ENCODE results near the gene MOSPD3.

MOSPD3 gene

DNA sequence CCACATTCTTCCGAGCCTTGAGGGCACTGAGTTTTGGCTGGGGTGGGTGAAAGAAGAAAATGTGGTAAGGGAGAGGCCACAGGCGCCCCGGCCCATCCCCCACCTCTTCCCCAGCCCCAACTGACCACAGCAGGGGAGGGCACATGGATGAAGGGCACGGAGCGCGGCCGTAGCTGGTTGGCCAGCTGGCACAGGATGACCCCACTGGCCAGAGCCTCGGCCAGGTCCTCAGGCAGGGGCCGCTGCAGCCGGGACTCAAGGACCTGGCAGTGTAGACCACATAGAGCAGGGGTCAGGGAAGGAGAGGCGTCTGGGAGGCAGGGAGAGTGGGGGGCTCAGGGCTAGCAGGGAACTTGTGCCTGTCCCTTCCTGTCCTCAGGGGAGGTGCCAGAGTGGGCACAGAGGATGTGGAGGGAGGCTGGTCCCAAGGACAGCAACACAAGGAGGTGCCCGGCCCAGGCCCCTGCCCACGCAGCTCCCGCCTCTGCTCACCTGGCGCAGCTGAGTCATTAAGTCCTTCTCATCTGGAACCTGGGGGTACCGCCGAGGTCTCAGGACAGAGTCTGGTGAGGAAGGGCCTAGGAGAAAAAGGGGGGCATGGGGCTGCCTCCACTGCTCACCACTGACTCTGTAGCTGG is 36.5 kb upstream of the MOSPD3 start:
- no peak for DNase-seq (ENCODE audit: low spot score)

DNA sequence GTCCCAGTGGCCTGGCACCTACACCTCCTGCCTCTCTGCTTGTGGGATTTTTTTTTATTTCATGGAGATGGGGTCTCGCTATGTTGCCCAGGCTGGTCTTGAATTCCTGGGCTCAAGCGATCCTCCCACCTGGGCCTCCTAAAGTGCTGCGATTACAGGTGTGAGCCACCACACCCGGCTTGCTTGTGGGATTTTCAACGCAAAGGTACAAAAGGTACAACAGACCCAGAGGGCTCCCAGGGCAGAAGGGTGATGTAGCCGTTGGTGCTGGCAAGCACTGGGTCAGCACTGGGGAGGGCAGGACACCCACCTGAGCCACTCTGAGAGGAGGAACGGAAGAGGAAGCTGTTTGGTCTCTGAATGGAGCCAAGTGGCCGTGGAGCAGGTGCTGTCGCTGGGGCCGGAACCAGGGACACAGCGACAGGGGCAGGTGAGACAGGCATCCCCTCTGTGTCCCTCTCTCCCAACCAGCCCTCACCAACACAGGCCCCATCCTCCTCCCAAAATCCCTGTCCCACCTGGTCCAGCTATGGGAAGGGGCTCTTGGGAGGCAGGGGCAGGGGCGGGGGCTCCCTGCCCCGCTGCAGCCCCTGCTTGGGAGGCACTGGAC is 35.9 kb upstream of the MOSPD3 start:
- no peak for DNase-seq (ENCODE audit: low spot score)

DNA sequence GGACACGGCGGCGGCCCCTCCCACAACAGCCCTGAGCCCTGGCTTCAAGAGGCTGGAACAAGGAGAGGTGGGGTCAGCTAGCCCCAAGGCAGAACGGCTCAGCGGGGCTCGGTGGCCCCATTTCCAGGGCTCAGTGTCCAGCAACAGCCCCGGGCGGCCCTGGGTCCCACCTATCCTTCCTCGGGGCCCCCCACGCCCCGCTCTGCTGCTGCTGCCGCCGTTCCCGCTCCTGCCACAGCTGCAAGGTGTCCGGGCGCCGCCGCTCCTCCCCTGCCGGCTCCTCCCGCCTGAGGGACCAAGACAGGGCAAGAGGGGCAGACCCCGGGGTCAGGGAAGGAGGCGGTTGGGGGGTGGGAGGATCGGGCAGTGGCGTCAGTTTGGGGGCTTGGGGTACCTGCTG is 35.2 kb upstream of the MOSPD3 start:
- DNase-seq (ENCODE audit: low spot score), result no peak

DNA sequence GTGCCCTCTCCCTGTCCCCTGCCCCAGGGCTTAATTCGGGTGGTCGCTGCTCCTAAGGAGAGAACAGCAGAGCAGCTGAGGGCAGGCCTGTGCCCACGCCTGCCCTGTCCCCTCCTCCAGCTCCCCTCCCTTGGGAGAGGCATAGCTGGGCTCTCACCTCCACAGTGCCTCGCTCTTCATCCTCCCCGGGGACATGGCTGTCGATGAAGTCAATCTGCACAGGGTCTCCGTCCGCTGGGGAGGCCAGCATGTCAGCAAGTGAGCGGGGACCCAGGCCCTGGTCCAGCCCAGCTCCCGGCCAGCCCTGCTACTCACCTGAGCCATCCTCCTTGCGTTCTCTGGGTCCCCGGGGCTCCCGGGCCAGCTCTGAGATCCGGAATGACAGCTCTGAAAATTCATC is 34.8 kb upstream of the MOSPD3 start:
- no peak for DNase-seq (ENCODE audit: low spot score)

DNA sequence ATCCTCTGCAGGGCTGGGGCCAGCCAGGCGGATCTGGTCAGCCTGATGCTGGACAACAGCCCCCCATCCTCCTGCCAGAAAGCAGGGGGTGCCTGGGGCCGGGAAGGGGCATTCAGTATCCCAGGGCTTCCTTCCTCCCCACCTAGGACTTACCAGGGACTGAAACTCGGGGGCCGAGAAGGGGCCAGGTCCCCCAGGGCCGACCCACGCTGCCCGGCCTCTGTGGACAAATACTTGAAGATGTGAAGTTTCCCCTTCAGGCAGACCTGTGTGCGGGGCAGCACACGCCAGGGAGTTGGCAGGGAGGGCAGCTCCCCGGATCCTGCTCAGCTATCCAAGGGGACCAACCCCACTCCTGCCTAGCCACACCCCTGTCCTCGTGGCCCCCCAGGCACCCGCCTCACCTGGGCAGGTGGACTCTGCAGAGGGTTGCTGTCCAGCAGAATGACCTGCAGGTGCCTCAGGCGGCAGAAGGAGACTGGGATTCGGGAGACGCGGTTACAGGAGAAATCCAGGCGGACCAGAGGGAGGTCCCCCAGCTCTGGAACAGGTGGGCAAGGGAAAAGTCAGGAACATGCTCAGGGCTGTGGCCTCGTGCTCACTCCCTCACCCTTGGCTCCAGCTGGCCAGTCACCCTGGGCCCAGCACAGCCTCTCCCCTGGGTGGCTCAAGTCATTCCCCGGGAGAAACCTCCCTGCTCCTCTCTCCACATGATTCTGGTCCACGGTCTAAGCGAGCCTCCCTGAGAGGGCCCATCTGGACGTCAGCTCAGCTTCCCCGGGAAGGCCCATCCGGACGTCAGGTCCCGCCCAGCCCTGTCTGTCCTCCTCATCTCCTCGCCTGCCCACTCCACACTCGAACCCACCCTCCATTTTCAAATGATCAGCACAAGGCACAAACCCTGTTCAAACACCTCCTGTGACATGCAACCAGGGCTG is 33.8 kb upstream of the MOSPD3 start:
- no peak for DNase-seq (ENCODE audit: low spot score)

DNA sequence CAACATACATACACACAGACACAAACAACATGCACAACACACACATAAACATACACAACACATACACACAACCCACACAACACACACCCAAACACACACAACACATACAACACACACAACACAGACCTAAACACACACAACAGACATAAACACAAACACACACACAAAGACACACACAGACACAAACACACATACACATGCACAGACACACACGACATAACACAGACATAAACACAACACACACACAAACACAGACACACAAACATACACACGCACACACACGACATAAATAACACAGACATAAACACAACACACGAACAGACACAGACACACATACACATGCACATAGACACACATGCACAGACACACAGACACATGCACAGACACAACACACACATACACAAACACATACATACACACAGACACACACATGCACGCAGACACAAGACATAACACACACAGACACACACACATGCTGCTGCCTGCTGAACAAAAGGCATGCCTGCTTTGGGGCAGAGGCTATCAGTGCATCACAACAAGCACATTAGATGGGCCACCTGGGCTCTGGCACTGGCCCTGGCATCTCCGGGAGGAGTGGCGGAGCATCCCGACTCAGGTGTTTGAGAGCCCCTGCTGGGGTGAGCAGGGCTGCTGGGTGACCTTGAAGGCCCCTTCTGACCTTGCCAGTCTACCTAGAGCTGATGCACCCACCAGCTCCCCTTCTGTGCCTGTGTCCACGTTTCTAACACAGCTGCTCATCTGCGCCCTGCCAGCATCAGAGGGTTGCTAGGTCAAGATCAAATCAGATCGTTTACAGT is 31.7 kb upstream of the MOSPD3 start:
- DNase-seq (ENCODE audit: low spot score), result no peak

DNA sequence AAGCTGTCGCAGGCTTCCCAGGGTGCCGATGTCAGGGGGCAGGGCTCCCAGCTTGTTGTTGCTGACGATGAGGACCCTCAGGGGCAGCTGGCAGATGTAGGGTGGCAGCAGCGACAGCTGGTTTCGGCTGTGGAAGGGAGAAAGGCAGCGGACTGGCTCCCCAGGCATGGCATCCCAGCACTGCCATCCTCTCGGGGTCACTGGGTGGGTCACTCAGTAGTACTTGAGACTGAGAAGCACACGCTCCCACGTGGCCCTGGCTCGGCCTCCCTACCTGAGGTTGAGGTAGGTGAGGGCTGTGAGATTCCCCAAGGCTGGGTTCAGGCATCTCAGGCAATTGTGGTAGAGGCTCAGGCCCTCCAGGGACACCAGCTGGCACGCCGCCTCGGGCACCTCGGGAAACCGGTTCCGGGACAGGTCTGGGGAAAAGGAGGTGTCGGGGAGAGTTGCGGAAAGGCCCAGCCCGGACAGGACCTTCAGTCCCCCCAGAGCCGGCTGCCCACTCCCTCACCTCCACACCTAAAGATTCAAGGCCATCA is 30.2 kb upstream of the MOSPD3 start:
- no peak for DNase-seq (ENCODE audit: low spot score)

DNA sequence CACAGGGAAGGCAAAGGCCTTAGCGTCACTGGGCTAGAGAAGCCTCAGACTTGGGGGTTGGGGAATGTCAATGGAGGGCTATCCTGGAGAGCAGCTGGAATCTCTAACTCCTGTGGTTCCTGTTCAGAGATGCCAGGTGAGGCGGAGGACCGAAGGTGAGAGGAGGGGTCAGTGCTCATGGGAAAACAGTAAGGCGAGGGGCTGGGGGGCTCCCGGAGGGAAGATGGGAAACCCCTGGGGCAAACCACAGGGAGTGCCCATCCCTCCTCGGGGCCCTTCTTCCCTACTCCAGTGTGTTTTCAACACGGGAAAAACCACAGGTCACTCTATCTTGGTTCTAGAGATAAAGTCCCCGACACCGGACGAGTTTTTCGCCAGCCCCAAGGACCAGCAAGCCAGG is 29.7 kb upstream of the MOSPD3 start:
- no peak for DNase-seq (ENCODE audit: low spot score)

DNA sequence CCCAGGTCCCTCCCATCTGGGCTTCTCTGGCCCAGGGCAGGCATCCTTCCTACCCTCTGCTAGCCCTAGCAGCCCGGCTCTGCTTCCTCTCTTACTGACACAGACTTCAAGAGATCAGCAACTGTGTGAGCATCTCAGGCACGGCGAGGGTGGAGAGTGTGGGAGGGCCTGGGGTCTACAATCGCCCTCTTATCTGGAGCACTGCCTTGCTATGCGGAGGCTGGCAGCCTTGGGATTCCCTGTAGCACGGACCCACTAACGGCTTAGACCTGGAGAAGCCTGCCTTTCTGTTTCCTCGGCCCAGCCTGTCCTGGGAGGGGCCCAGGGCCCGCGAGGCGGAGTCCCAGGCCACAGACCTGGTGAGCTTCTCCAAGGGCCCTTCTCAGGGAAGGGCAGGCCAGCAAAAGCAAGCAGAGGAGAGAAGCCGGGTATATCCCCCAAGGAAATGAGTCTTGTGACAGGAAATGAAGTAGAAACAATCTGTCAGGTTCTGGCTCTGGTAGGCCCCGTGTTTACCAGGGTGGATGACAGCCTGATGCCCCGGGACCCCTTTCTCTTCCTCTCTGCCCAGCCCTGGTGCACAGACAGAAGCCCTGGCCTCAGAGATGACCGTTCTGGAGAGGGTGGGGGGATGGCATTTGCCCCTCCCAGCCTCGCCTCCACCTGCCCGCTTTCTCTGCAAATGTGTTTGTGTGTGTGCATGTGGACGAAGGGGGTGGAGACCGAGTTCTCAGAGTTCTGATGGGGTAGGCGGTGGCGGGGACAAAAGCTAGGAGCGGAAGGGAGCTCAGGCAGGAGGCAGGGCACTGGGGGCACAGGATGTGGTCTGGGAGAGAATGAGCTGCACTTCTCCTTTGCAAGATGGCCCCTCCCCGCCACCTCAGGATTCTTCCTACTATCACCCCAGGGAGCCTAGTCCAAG is 28.9 kb upstream of the MOSPD3 start:
- DNase-seq (ENCODE audit: low spot score), result peak; percentile 48

DNA sequence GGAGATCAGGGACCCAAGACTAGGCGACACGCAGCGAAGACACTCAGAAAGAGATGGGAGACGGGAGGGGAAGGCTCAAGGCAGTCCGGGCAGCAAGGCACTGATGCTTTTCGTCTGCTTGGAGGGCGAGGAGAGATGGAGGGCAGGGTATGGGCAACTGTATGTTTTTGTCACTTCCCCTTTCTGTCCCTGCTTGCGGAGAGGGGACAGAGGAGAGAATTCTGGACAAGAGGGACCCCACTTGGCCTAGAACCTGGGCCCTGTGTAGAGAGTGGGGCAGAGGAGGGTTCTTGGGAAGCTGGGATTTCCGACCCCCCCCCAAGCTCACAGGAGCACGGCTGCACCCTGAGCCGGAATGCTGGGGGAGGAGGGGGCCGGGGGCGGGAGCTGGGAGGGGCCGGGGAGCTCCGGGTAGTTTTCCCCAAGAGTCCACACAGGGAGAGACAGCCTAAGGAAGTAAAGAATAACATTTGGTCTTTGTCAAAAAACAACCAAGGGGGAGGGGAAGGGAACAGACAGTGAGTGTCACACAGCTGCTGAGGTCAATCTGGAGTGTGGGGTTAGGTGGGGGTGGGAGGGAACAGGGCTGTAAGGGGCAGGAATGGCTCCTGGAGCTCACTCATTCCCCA is 28.2 kb upstream of the MOSPD3 start:
- DNase-seq (ENCODE audit: low spot score), result no peak

DNA sequence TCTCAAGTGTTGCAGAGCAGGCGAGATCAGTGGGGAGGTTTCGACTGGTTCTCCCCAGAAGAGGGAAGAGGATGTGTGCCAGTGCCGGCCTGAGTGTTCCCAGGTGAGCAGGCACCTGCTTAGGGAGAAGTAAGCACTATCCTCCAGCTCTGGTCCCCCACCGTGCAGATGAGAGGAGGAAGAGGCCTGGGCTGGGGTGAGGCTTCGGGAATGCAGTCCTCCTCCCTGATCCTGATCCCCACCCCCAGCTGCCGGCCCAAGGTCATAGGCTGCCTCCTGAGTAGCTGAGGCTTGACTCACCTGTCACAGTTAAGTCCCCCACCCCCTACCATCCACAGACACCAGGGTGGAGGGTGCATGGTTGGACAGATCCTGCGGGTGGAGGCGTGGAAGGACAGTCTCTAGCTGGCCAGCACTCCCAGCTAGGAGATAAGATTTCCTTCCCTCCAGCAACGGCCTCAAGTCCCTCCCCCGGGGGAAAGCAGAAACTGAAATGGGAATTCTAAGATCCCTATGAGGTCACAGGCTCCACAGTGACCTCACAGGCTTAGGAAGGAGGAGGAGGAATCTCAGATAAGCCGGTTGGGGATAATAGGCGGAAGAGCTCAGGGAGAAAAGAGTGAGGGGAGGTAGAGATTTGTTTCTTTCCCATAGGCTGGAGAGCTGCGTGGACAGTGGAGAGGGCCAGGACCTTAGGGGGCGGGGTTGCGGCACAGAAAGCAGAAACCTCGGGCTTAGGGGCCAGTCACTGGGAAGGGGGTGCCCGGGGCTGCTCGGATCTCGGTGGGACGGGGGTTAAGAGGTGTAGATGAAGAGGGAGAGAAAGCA is 27.4 kb upstream of the MOSPD3 start:
- no peak for DNase-seq (ENCODE audit: low spot score)

DNA sequence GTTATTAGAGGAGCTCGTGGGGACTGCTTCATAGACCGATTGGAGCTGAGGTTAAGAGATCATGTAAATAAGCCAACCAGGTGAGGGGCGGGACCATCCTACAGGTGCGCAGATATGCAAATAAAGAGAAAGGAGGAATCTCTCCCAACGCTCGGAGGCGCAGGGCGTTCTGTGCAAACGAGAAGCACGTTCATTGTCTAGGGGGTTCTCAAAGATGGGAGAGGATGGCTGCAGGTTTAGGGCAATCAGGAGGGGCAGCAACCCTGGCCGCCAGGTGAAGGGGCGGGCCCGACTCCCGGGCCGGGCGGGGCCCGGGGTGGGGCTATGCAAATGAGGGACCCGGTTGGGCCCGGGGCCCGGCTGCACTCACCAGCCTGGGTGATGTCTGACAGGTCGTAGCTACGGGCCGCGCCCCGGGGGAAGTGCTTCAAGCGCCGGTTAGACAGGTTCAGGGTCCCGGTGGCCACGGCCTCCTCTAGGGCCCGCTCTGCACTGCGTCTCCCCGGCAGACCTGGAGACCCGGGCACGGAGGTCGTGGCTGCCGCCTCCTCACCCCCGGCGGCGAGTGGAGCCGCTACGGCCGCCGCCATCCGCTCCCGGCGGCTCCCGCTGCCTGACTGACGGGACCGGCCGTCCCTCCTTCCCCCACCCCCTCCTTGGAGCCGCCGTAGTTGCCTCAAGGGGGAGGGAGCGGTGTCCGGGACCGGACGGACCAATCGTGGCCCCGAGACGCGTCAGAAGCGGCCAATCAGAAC is 26.7 kb upstream of the MOSPD3 start, which contains the start of gene LRCH4:
Gene LRCH4 (minus strand): TSS at position 619 of the 755 bp plus-strand sequence. CDS start 29 bp downstream, at position 590.
- no peak for DNase-seq (ENCODE audit: low spot score)

DNA sequence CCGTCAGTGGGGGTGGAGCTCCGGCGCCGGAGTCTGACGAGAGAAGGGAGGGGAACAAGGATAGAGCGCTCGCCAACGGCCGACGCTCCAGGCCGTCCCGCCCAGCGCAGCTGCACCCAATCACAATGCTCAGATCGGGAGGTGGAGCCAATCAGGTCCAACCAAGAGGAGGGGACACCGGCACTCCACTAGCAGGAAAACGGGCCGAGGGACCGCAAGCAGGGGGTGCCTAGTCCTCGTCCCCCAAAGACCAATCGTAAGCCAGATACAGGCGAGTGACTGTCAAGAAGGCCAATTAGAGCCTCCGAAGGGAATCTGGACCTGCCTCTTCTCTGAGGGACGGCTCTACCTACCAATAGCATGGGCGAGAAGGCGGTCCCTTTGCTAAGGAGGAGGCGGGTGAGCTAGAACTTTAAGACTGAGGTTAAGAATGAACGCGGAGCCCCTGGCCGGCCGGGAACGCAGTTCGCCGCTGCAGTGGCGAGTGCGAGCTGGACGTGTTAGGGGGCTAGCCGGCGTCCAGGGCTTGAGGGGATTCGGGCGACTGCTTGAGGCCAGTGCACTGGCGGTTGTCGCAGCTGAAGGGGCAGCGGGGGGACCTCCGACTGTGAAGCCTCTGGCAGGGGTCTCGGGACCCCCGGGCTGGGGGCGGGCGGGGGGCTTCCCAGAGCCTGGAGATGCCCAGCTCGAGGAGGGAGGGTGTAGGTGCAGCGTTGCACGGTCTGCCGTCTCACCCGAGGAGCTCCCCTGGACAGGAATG is 25.9 kb upstream of the MOSPD3 start, which contains the start of gene FBXO24:
Gene FBXO24 (plus strand): TSS at position 63 of the 760 bp plus-strand sequence. CDS start 298 bp downstream, at position 361.
- peak; percentile 100 for DNase-seq (ENCODE audit: low spot score)

DNA sequence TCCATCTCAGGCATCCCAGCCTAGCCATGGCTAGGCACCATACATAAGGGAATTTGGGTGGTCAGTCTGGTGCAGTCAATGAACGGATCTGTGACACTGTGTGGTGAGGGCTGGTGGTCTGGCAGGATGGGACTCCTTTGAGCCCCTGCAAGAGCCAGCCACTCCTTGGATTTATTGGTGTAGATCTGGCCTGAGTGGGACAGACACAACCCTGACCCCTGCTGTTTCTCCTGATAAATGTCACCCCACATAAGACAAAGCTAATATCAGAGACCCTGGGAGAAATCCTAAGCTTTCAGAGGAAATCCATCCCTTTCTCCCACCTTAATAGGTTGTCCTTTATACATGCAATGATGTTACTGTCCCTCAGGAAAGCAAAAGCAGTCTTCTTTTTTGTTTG is 23.9 kb upstream of the MOSPD3 start:
- no peak for DNase-seq (ENCODE audit: low spot score)

DNA sequence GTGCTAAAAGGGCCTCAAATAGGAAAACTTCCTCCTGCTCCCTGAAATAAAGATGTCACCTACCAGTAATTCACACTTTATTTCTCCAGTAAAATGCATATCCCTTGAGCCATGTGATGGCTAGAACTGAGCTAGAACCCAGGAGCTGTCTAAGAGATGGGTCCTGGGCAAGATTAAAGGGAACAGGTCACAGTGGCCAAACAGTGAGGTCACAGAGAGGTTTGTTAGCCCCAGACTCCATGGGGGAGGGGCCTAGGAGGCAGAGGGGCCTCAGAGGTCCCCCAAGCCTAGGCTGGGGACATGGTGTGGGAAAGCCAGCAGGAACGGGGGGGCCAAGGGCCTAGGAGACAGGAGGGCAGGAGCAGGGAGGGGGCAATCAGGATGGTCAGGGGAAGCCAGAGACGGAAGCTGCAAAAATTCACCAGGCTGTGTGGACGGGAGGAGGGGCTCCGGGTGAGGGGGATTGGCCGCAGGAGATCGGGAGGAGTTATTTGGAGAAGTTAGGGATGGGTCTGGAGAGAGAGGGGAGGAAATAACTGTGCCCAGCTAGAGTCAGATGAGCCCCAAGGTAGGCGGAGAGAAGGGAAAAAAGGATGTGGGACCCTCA is 22.9 kb upstream of the MOSPD3 start:
- no peak for DNase-seq (ENCODE audit: low spot score)

DNA sequence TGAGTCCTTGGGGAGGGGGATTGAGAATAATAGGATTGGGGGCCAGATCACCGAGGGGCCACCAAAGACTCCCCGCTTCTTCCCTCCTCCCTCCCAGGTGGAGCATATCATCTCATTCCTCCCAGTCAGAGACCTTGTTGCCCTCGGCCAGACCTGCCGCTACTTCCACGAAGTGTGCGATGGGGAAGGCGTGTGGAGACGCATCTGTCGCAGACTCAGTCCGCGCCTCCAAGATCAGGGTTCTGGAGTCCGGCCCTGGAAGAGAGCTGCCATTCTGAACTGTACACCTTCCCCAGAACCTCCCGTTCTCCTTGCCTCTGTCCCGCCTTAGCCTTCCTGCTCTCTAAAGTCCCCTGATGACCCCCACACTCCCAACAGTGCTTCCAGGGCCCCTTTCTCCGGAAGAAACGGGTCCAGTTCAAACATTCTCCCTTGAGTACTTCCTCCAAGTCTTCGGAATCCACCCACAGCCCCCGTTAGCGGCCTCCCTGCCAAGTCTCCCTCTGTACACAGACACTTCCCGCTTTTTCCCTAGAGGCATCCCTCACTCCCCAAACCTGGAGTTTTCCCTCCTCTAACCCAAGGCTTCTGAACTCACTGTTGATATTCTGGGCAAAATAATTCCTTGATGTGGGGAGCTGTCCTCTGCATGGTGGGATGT is 22.1 kb upstream of the MOSPD3 start:
- DNase-seq (ENCODE audit: low spot score), result no peak

DNA sequence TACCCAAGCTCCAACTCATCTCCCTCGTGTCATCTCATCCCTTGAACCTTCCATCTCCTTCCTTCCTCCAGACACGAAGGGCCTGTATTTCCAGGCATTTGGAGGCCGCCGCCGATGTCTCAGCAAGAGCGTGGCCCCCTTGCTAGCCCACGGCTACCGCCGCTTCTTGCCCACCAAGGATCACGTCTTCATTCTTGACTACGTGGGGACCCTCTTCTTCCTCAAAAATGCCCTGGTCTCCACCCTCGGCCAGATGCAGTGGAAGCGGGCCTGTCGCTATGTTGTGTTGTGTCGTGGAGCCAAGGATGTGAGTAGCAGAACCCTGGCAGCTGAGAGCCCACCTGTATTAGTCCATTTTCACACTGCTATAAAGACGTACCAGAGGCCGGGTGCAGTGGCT is 20.7 kb upstream of the MOSPD3 start:
- DNase-seq (ENCODE audit: low spot score), result no peak
